Endothelial cell of umbilical vein (primary cell): ENCODE measurements around the gene SLC22A23. TPM values are rescaled to one million over a fixed set of nuclear protein-coding genes. Genes with fewer than 3 reads are reported as not detected.

Experiments
- BruUV-seq: library from RNA; stranded (reverse); fragments of 400-500 nt; replicated peaks from 2 replicates; lab custom pipeline; 2021; lab: Mats Ljungman, UMichigan
- CTCF ChIA-PET: fragments of 300-600, 350-600 bp; sonication (Branson Sonifier 250); formaldehyde crosslinking; loops from one replicate; lab custom pipeline; 2021; ENCODE audit warnings: antibody characterized with exemption, inconsistent platforms; lab: Charles Lee
- POLR2A ChIA-PET: fragments of 300-600, 350-600 bp; sonication (Branson Sonifier 250); formaldehyde crosslinking; loops from one replicate; lab custom pipeline; 2021; ENCODE audit warnings: antibody characterized with exemption, inconsistent platforms; lab: Charles Lee
- DNase-seq: peaks from one replicate; pipeline ENCODE4 v3.0.0-alpha.2; 2011; ENCODE audit warnings: low read depth, low spot score
- FAIRE-seq: peaks from 2 replicates; lab custom pipeline; 2011; peaks lifted over from hg19 to GRCh38; lab: Jason Lieb, UNC
- H2AFZ ChIP-seq: 2 replicates; pipeline ENCODE4 v1.6.0; 2012; ENCODE audit warnings: low read depth, low read length, control low read depth, inconsistent platforms
- H3K27ac ChIP-seq: 2 replicates; pipeline ENCODE4 v1.5.1; 2011; ENCODE audit warnings: low read depth, mild to moderate bottlenecking, control low read depth, low read length, moderate library complexity; ENCODE audit not compliant: insufficient read depth
- H3K27me3 ChIP-seq, 2 experiments: 2 replicates each; pipeline versions ENCODE4 v1.6.0 to v1.6.1; 2011; ENCODE audit warnings: low read length in 2 of 2, mixed read lengths in 1 of 2; ENCODE audit not compliant: control insufficient read depth in 2 of 2, insufficient read depth in 2 of 2
- H3K36me3 ChIP-seq, 2 experiments: 2 replicates in 1 of 2; 3 replicates in 1 of 2; pipeline ENCODE4 v1.5.1; 2011; ENCODE audit warnings: low read length in 2 of 2, mild to moderate bottlenecking in 1 of 2, moderate library complexity in 1 of 2; ENCODE audit not compliant: control insufficient read depth in 2 of 2, insufficient read depth in 2 of 2; ENCODE audit errors: extremely low read depth in 1 of 2
- H3K4me1 ChIP-seq: 3 replicates; pipeline ENCODE4 v1.5.1; 2011; ENCODE audit warnings: mild to moderate bottlenecking, low read length; ENCODE audit not compliant: control insufficient read depth, insufficient read depth; ENCODE audit errors: extremely low read depth
- H3K4me2 ChIP-seq: 2 replicates; pipeline ENCODE4 v1.6.1; 2011; ENCODE audit warnings: low read length, control low read depth, mixed read lengths; ENCODE audit not compliant: insufficient read depth
- H3K4me3 ChIP-seq, 3 experiments: fragments of 200-600 bp in 1 of 3; sonication (generic), shearing (Covaris generic) in 1 of 3; replicated peaks in 1 of 3; 2 replicates each; pipeline ENCODE4 v1.5.1; 2011 to 2016; ENCODE audit warnings: control low read depth in 3 of 3, low read length in 3 of 3, mild to moderate bottlenecking in 2 of 3, inconsistent platforms in 1 of 3, low read depth in 1 of 3, moderate library complexity in 1 of 3; ENCODE audit not compliant: insufficient read depth in 1 of 3
- H3K79me2 ChIP-seq: 2 replicates; pipeline ENCODE4 v1.6.0; 2012; ENCODE audit warnings: low read length, inconsistent platforms; ENCODE audit not compliant: control insufficient read depth, insufficient read depth
- H3K9ac ChIP-seq: replicated peaks from 2 replicates; pipeline ENCODE3; 2011; ENCODE audit warnings: low read length, control low read depth; ENCODE audit not compliant: insufficient read depth; ENCODE audit errors: extremely low read depth
- H3K9me1 ChIP-seq: replicated peaks from 3 replicates; pipeline ENCODE4 v1.6.0; 2011; ENCODE audit warnings: mild to moderate bottlenecking, low read length; ENCODE audit not compliant: control insufficient read depth, insufficient read depth; ENCODE audit errors: extremely low read depth
- H3K9me3 ChIP-seq: replicated peaks from 2 replicates; pipeline ENCODE4 v1.5.1; 2012; ENCODE audit warnings: low read length, inconsistent platforms; ENCODE audit not compliant: control insufficient read depth, insufficient read depth
- H4K20me1 ChIP-seq: replicated peaks from 2 replicates; pipeline ENCODE3; 2011; ENCODE audit warnings: mild to moderate bottlenecking, low read length; ENCODE audit not compliant: control insufficient read depth, insufficient read depth; ENCODE audit errors: extremely low read depth
- EZH2 ChIP-seq: IDR thresholded peaks from 2 replicates; pipeline ENCODE4 v1.6.1; 2012; ENCODE audit warnings: borderline replicate concordance, low read depth, mild to moderate bottlenecking, moderate library complexity, low read length, inconsistent platforms; ENCODE audit not compliant: severe bottlenecking
- FOS ChIP-seq: IDR thresholded peaks from 2 replicates; pipeline ENCODE4 v1.6.1; 2011; ENCODE audit warnings: mild to moderate bottlenecking, low read length, moderate library complexity, borderline replicate concordance; ENCODE audit not compliant: insufficient read depth
- GATA2 ChIP-seq: IDR thresholded peaks from 2 replicates; pipeline ENCODE4 v1.7.0; 2011; ENCODE audit warnings: low read depth, mild to moderate bottlenecking, moderate library complexity, mixed read lengths, low read length; ENCODE audit not compliant: insufficient read length, insufficient read depth
- JUN ChIP-seq: IDR thresholded peaks from 2 replicates; pipeline ENCODE4 v1.6.1; 2011; ENCODE audit warnings: borderline replicate concordance, low read depth; ENCODE audit not compliant: insufficient read length, insufficient read depth
- MYC ChIP-seq: IDR thresholded peaks from one replicate; pipeline ENCODE4 v1.6.1; 2011; ENCODE audit warnings: mild to moderate bottlenecking, low read depth, low read length
- POLR2A ChIP-seq: IDR thresholded peaks from 2 replicates; pipeline ENCODE4 v1.6.1; 2012; ENCODE audit warnings: low read depth, mild to moderate bottlenecking, control low read depth, low read length
- POLR2AphosphoS5 ChIP-seq: IDR thresholded peaks from 2 replicates; pipeline ENCODE4 v1.6.1; 2012; ENCODE audit warnings: low read depth, mild to moderate bottlenecking, control low read depth, low read length, moderate library complexity; ENCODE audit not compliant: insufficient read depth
- dilution Hi-C: fragments of 300-500 bp; cut with MboI; formaldehyde crosslinking; loops from one replicate; pipeline ENCODE4 v1.15.0; 2019; ENCODE audit warnings: low sequenced_read_pairs; ENCODE audit not compliant: extremely low pct_ligation_motif_present
- intact Hi-C: fragments of 100-400 bp; cut with micrococcal nuclease; formaldehyde crosslinking; loops from one replicate; pipeline ENCODE4 v1.10.0; 2022
- polyA plus RNA-seq, 4 experiments: library from polyadenylated mRNA; depleted of rRNA in 3 of 4; stranded (reverse) in 3 of 4; unstranded in 1 of 4; fragments of >200 nt; gene quantifications; 2 replicates each; pipeline versions ENCODE4 v1.2.1 to v1.2.3, GENCODE V29; 2011 to 2012; ENCODE audit warnings: missing spikeins in 1 of 4
- total RNA-seq: library from RNA; stranded (reverse); gene quantifications from 2 replicates; pipeline ENCODE4 v1.2.3, GENCODE V29; 2021
- TF ChIP-seq, protein P1 (sequence below): IDR thresholded peaks from 2 replicates; pipeline ENCODE4 v1.6.1; 2011; ENCODE audit not compliant: insufficient read depth, insufficient read length
- TF ChIP-seq, protein P2 (sequence below), 2 donors: IDR thresholded peaks; 1 replicate in 1 of 2; 2 replicates in 1 of 2; pipeline ENCODE4 v1.5.1; 2011; ENCODE audit warnings: low read length in 2 of 2, mild to moderate bottlenecking in 2 of 2, moderate library complexity in 2 of 2, control low read depth in 1 of 2, inconsistent platforms in 1 of 2, low read depth in 1 of 2; ENCODE audit not compliant: insufficient read depth in 1 of 2; ENCODE audit errors: extremely low read depth in 1 of 2

SLC22A23 gene
- total and polyA plus RNA-seq, 2 donors (not counting 3 experiments of a cell fraction or from before 2014, with no cell fraction given): 4.2 to 14.3 TPM

DNA sequence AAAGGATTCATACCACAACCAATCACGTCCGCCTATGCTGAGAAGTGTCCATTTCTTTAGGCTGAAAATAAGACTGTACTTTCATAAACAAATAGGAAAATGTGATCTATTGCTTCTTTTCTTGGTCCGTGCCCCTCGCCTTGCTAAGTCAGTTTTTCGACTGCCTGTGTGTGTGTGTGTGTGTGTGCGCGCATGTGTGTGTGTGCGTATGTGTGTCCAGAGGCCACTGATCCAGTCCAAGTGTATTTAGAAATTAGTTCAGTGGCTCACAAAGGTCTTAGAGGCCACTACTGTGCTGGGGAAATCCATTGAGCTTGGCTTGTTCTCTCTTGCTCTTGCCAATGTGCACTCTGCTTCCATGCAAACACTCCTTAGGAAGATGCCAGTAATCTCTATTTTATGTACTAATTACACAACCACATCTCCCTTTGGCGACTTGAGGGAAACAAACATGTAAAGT, 50.5 kb downstream of the SLC22A23 start:
- no peak overlapping the region for H3K4me3 ChIP-seq
- no TSS peak for BruUV-seq
- H3K4me1 ChIP-seq: no peaks in the 10 kb centered on the region
- no peaks in the 10 kb centered on the region for H4K20me1 ChIP-seq
- no peaks in the 10 kb centered on the region for H3K79me2 ChIP-seq
- FAIRE-seq (no peak), DNase-seq (no peak)
- no peaks in the 10 kb centered on the region for H3K9me3 ChIP-seq
- no peak overlapping the region for H2AFZ ChIP-seq
- ChIA-PET POLR2A (no interaction called here), CTCF (interaction anchor here (0.6 to 1.4 kb wide), 2 partner anchors 8 to 27 kb away, joined by 3 to 4 read pairs; no protein-coding TSS in a partner anchor)
- no peaks in the 10 kb centered on the region for H3K9me1 ChIP-seq
- H3K27ac ChIP-seq: no peak overlapping the region
- TF ChIP-seq, protein P1, sequence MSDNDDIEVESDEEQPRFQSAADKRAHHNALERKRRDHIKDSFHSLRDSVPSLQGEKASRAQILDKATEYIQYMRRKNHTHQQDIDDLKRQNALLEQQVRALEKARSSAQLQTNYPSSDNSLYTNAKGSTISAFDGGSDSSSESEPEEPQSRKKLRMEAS: no peak
- TF ChIP-seq EZH2 (no peak), POLR2A (no peak), GATA2 (no peak), JUN (no peak), FOS (no peak), POLR2AphosphoS5 (no peak), MYC (no peak)
- TF ChIP-seq, protein P2, sequence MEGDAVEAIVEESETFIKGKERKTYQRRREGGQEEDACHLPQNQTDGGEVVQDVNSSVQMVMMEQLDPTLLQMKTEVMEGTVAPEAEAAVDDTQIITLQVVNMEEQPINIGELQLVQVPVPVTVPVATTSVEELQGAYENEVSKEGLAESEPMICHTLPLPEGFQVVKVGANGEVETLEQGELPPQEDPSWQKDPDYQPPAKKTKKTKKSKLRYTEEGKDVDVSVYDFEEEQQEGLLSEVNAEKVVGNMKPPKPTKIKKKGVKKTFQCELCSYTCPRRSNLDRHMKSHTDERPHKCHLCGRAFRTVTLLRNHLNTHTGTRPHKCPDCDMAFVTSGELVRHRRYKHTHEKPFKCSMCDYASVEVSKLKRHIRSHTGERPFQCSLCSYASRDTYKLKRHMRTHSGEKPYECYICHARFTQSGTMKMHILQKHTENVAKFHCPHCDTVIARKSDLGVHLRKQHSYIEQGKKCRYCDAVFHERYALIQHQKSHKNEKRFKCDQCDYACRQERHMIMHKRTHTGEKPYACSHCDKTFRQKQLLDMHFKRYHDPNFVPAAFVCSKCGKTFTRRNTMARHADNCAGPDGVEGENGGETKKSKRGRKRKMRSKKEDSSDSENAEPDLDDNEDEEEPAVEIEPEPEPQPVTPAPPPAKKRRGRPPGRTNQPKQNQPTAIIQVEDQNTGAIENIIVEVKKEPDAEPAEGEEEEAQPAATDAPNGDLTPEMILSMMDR (IDR thresholded peaks at IDR 0.05; ENCODE audit: extremely low read depth in 1 of 2, insufficient read depth in 1 of 2, low read depth in 1 of 2, low read length in 2 of 2): no peak
- intact Hi-C loops: no loop called here
- no peak overlapping the region for H3K9ac ChIP-seq
- no peaks in the 10 kb centered on the region for H3K27me3 ChIP-seq
- dilution Hi-C loops: no loop called here
- H3K36me3 ChIP-seq: no peaks in the 10 kb centered on the region
- no peak overlapping the region for H3K4me2 ChIP-seq
